GM12873 (cell line): ENCODE results near the gene GLT6D1.

Source experiments
- CTCF ChIP-seq: IDR thresholded peaks from 2 replicates; pipeline ENCODE4 v1.5.1; 2012; ENCODE audit warnings: low read depth, mild to moderate bottlenecking, moderate library complexity, low read length, control low read depth; ENCODE audit not compliant: insufficient read depth; ENCODE audit errors: missing control alignments

The GLT6D1 gene

GRCh38 chr9:135590486-135591079, 48.8 kb downstream of the GLT6D1 start:
- no peak for TF ChIP-seq CTCF

GRCh38 chr9:135589596-135590485, 49.5 kb downstream of the GLT6D1 start:
- TF ChIP-seq CTCF, result no peak

- no peak for TF ChIP-seq CTCF
Measured at GRCh38 chr9:135588886-135589595, 50.3 kb downstream of the GLT6D1 start.

- TF ChIP-seq CTCF, result no peak
Measured at GRCh38 chr9:135588371-135588770, 51.0 kb downstream of the GLT6D1 start.

- TF ChIP-seq CTCF, result no peak
Measured at GRCh38 chr9:135587658-135588057, 51.7 kb downstream of the GLT6D1 start.

- no peak for TF ChIP-seq CTCF
Measured at GRCh38 chr9:135586601-135587109, 52.7 kb downstream of the GLT6D1 start.

- no peak for TF ChIP-seq CTCF
Measured at GRCh38 chr9:135584934-135585333, 54.4 kb downstream of the GLT6D1 start.
